Measurements from ENCODE around the gene DDX1.

DNA sequence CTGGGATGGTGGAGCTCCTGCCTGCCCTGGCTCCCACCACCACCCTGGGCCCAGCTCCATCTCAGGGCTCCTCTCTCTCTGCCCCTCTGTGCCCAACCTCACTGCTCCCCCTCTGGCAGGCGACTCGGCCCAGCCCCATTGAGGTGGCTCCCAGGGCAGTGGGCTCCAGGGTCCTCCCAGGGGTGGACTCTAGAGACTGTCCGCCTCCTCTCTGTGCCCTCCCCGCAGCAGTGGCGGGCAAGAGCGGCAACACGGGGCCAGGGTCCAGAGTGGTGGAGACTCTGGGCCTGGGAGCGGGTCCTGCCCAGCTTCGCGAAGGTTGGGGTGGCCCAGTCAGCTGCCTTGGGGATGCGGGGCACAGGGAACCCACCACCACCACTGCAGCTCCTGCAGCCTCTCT is 27.4 kb downstream of the DDX1 start:
- TF ChIP-seq POLR2A (IDR thresholded peaks at IDR 0.05; ENCODE audit: low read depth, low read length): no peak
- no peak for TF ChIP-seq TAF1 (IDR thresholded peaks at IDR 0.05; ENCODE audit: low read depth, low read length)
- TF ChIP-seq SPI1 (IDR thresholded peaks at IDR 0.05; ENCODE audit: low read depth, low read length): no peak
- TF ChIP-seq POU2F2 (IDR thresholded peaks at IDR 0.05; ENCODE audit: low read depth, low read length): no peak
- TF ChIP-seq POLR2AphosphoS5 (IDR thresholded peaks at IDR 0.05; ENCODE audit: low read depth, low read length): no peak
- no peak for TF ChIP-seq PAX5 (IDR thresholded peaks at IDR 0.05; ENCODE audit: insufficient read depth, low read length, severe bottlenecking)
